Middle frontal gyrus (tissue), 1 donor: ENCODE data around the gene NCOA1.
"Not testable (repeated sequence)": the region's sequence is repeated elsewhere in the genome, so short reads cannot be mapped to it uniquely, and the experiment has no call there.

Source experiments
- DNase-seq: peaks from one replicate; pipeline ENCODE4 v3.0.0-alpha.2; 2015; ENCODE audit warnings: low spot score; ENCODE audit errors: extremely low spot score

NCOA1 gene

GRCh38 chr2:24505534-24506275 lies 14.7 kb downstream of the NCOA1 start:
- no peak for DNase-seq

GRCh38 chr2:24507549-24507948 lies 16.5 kb downstream of the NCOA1 start:
- DNase-seq, result no peak

- DNase-seq, result no peak
These were observed 17.8 kb downstream of the NCOA1 start for GRCh38 chr2:24508878-24509277.

- no peak for DNase-seq
These were observed 18.4 kb downstream of the NCOA1 start for GRCh38 chr2:24509425-24509824.

- no peak for DNase-seq
These were observed 18.8 kb downstream of the NCOA1 start for GRCh38 chr2:24509840-24510239.

GRCh38 chr2:24510771-24511170 lies 19.7 kb downstream of the NCOA1 start:
- no peak for DNase-seq

- no peak for DNase-seq
These were observed 20.1 kb downstream of the NCOA1 start for GRCh38 chr2:24511198-24511597.

GRCh38 chr2:24511894-24512293 lies 20.8 kb downstream of the NCOA1 start:
- DNase-seq, result no peak

- DNase-seq, result no peak
These were observed 21.4 kb downstream of the NCOA1 start for GRCh38 chr2:24512404-24512803.

GRCh38 chr2:24512831-24513230 lies 21.8 kb downstream of the NCOA1 start:
- no peak for DNase-seq

GRCh38 chr2:24513281-24514071 lies 22.4 kb downstream of the NCOA1 start:
- DNase-seq, result no peak

- no peak for DNase-seq
These were observed 23.8 kb downstream of the NCOA1 start for GRCh38 chr2:24514820-24515219.

GRCh38 chr2:24515335-24515734 lies 24.3 kb downstream of the NCOA1 start:
- DNase-seq, result no peak

GRCh38 chr2:24515831-24516230 lies 24.8 kb downstream of the NCOA1 start:
- no peak for DNase-seq

GRCh38 chr2:24517247-24517646 lies 26.2 kb downstream of the NCOA1 start:
- DNase-seq, result no peak

GRCh38 chr2:24520175-24520574 lies 29.1 kb downstream of the NCOA1 start:
- no peak for DNase-seq

GRCh38 chr2:24521162-24521857 lies 30.3 kb downstream of the NCOA1 start:
- DNase-seq, result no peak

- DNase-seq, result no peak
These were observed 31.1 kb downstream of the NCOA1 start for GRCh38 chr2:24521975-24522639.

- no peak for DNase-seq
These were observed 36.5 kb downstream of the NCOA1 start for GRCh38 chr2:24527536-24527935.

GRCh38 chr2:24530796-24531195 lies 39.7 kb downstream of the NCOA1 start:
- no peak for DNase-seq

- DNase-seq, result not testable (repeated sequence)
These were observed 40.6 kb downstream of the NCOA1 start for GRCh38 chr2:24531610-24532009.

- not testable (repeated sequence) for DNase-seq
These were observed 41.0 kb downstream of the NCOA1 start for GRCh38 chr2:24532057-24532456.
